ENCODE measurements around the gene EFHC1.

DNA sequence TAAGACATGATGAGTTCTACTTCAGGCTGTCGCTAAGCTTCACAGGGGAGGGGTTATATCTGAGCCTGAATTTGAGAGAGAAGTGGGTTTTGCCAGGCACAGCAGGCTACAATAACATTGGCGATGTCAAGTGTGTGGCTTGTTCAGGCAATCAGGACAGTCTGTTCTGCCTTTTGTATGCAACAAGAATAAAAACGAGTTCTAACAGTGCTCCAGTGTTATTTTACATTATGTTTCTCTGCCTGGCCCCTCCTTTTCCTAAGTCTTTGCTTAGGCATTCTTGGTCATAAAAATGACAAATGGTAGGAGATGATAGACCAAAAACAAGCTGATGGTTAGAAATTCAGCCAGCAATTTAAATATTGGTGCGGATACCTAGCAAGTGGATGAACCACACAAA is 31.4 kb upstream of the EFHC1 start:
- TF ChIP-seq, protein P1, sequence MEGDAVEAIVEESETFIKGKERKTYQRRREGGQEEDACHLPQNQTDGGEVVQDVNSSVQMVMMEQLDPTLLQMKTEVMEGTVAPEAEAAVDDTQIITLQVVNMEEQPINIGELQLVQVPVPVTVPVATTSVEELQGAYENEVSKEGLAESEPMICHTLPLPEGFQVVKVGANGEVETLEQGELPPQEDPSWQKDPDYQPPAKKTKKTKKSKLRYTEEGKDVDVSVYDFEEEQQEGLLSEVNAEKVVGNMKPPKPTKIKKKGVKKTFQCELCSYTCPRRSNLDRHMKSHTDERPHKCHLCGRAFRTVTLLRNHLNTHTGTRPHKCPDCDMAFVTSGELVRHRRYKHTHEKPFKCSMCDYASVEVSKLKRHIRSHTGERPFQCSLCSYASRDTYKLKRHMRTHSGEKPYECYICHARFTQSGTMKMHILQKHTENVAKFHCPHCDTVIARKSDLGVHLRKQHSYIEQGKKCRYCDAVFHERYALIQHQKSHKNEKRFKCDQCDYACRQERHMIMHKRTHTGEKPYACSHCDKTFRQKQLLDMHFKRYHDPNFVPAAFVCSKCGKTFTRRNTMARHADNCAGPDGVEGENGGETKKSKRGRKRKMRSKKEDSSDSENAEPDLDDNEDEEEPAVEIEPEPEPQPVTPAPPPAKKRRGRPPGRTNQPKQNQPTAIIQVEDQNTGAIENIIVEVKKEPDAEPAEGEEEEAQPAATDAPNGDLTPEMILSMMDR (IDR thresholded peaks at IDR 0.05), result no peak
- no peak for TF ChIP-seq POLR2A (IDR thresholded peaks at IDR 0.05)
